ENCODE data around the gene ACTL6B. TPM values are rescaled to one million over a fixed set of nuclear protein-coding genes. Genes with fewer than 3 reads are reported as not detected.

Gene ACTL6B
- total and polyA plus RNA-seq, 9 of the 15 experiments (the other 6 are each of a cell fraction or from before 2014, with no cell fraction given), result not detected

DNA sequence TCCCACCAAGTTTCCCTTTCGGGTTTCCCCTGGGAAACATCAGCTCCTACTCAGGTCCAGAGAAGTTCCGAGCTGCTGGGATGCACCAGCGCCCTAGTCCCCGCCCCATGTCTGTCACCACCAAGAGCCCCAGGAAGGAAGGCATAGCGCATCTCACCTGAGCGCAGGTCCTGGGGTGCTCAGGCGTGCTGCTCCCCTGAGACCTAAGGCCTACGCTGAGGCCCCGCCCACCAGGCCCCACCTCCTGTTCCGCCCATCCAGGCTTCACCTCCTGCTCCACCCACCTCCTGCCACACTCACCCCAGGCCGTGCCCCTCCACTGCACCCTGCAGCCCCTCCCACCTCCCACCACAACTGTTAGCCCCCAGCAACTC lies 13.7 kb downstream of the ACTL6B start (continued):
- TF ChIP-seq, protein P1, sequence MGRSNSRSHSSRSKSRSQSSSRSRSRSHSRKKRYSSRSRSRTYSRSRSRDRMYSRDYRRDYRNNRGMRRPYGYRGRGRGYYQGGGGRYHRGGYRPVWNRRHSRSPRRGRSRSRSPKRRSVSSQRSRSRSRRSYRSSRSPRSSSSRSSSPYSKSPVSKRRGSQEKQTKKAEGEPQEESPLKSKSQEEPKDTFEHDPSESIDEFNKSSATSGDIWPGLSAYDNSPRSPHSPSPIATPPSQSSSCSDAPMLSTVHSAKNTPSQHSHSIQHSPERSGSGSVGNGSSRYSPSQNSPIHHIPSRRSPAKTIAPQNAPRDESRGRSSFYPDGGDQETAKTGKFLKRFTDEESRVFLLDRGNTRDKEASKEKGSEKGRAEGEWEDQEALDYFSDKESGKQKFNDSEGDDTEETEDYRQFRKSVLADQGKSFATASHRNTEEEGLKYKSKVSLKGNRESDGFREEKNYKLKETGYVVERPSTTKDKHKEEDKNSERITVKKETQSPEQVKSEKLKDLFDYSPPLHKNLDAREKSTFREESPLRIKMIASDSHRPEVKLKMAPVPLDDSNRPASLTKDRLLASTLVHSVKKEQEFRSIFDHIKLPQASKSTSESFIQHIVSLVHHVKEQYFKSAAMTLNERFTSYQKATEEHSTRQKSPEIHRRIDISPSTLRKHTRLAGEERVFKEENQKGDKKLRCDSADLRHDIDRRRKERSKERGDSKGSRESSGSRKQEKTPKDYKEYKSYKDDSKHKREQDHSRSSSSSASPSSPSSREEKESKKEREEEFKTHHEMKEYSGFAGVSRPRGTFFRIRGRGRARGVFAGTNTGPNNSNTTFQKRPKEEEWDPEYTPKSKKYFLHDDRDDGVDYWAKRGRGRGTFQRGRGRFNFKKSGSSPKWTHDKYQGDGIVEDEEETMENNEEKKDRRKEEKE (IDR thresholded peaks at IDR 0.05; ENCODE audit: borderline replicate concordance in 1 of 2, control insufficient read depth in 1 of 2, low read depth in 2 of 2, low read length in 1 of 2), result no peak
- TF ChIP-seq HSF4 (CRISPR knock-in tag; IDR thresholded peaks at IDR 0.05; ENCODE audit: borderline replicate concordance) (no peak), ZNF408 (CRISPR knock-in tag; IDR thresholded peaks at IDR 0.05; ENCODE audit: low read depth) (no peak), CEBPG (CRISPR knock-in tag; IDR thresholded peaks at IDR 0.05) (no peak), CEBPG (tag; conservative IDR thresholded peaks at IDR 0.05 in 1 of 2, IDR thresholded peaks at IDR 0.05 in 1 of 2) (no peak), POU5F1 (IDR thresholded peaks at IDR 0.05; ENCODE audit: borderline replicate concordance, low read depth, low read length, partially characterized antibody) (no peak), NCOA6 (IDR thresholded peaks at IDR 0.05) (no peak), RBM34 (IDR thresholded peaks at IDR 0.05; ENCODE audit: borderline replicate concordance, insufficient read depth, low read length) (no peak), PHF8 (IDR thresholded peaks at IDR 0.05; ENCODE audit: borderline replicate concordance, low read length) (peak; percentile 42; the same call in 1 of the 2 replicates), CXXC5 (CRISPR knock-in tag; IDR thresholded peaks at IDR 0.05) (0 out of 2 replicates have a peak, but pooled peaks have one; percentile 11), BHLHE40 (IDR thresholded peaks at IDR 0.05; ENCODE audit: low read length) (no peak), ZNF140 (CRISPR knock-in tag; IDR thresholded peaks at IDR 0.05) (no peak), FIP1L1 (IDR thresholded peaks at IDR 0.05; ENCODE audit: low read depth, low read length, poor library complexity, severe bottlenecking) (no peak)
- TF ChIP-seq, protein P2, sequence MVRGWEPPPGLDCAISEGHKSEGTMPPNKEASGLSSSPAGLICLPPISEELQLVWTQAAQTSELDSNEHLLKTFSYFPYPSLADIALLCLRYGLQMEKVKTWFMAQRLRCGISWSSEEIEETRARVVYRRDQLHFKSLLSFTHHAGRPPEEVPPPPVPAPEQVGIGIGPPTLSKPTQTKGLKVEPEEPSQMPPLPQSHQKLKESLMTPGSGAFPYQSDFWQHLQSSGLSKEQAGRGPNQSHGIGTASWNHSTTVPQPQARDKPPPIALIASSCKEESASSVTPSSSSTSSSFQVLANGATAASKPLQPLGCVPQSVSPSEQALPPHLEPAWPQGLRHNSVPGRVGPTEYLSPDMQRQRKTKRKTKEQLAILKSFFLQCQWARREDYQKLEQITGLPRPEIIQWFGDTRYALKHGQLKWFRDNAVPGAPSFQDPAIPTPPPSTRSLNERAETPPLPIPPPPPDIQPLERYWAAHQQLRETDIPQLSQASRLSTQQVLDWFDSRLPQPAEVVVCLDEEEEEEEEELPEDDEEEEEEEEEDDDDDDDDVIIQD (CRISPR knock-in tag; IDR thresholded peaks at IDR 0.05), result no peak
- TF ChIP-seq, protein P3, sequence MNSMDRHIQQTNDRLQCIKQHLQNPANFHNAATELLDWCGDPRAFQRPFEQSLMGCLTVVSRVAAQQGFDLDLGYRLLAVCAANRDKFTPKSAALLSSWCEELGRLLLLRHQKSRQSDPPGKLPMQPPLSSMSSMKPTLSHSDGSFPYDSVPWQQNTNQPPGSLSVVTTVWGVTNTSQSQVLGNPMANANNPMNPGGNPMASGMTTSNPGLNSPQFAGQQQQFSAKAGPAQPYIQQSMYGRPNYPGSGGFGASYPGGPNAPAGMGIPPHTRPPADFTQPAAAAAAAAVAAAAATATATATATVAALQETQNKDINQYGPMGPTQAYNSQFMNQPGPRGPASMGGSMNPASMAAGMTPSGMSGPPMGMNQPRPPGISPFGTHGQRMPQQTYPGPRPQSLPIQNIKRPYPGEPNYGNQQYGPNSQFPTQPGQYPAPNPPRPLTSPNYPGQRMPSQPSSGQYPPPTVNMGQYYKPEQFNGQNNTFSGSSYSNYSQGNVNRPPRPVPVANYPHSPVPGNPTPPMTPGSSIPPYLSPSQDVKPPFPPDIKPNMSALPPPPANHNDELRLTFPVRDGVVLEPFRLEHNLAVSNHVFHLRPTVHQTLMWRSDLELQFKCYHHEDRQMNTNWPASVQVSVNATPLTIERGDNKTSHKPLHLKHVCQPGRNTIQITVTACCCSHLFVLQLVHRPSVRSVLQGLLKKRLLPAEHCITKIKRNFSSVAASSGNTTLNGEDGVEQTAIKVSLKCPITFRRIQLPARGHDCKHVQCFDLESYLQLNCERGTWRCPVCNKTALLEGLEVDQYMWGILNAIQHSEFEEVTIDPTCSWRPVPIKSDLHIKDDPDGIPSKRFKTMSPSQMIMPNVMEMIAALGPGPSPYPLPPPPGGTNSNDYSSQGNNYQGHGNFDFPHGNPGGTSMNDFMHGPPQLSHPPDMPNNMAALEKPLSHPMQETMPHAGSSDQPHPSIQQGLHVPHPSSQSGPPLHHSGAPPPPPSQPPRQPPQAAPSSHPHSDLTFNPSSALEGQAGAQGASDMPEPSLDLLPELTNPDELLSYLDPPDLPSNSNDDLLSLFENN (IDR thresholded peaks at IDR 0.05; ENCODE audit: low read depth in 2 of 2, low read length in 2 of 2), result no peak; a peak in 1 of 4 replicates
- TF ChIP-seq, protein P4, sequence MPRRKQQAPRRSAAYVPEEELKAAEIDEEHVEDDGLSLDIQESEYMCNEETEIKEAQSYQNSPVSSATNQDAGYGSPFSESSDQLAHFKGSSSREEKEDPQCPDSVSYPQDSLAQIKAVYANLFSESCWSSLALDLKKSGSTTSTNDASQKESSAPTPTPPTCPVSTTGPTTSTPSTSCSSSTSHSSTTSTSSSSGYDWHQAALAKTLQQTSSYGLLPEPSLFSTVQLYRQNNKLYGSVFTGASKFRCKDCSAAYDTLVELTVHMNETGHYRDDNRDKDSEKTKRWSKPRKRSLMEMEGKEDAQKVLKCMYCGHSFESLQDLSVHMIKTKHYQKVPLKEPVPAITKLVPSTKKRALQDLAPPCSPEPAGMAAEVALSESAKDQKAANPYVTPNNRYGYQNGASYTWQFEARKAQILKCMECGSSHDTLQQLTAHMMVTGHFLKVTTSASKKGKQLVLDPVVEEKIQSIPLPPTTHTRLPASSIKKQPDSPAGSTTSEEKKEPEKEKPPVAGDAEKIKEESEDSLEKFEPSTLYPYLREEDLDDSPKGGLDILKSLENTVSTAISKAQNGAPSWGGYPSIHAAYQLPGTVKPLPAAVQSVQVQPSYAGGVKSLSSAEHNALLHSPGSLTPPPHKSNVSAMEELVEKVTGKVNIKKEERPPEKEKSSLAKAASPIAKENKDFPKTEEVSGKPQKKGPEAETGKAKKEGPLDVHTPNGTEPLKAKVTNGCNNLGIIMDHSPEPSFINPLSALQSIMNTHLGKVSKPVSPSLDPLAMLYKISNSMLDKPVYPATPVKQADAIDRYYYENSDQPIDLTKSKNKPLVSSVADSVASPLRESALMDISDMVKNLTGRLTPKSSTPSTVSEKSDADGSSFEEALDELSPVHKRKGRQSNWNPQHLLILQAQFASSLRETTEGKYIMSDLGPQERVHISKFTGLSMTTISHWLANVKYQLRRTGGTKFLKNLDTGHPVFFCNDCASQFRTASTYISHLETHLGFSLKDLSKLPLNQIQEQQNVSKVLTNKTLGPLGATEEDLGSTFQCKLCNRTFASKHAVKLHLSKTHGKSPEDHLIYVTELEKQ (CRISPR knock-in tag; IDR thresholded peaks at IDR 0.05), result no peak

All from K562 (cell line).